B cell (primary cell): ENCODE results near the gene SLC22A6.
A peak's percentile ranks its signal among the peaks of the same experiment; 100 is the strongest.

Source experiments
- EZH2 ChIP-seq: IDR thresholded peaks from 2 replicates; pipeline ENCODE4 v1.6.1; 2012; ENCODE audit warnings: borderline replicate concordance, low read depth, mild to moderate bottlenecking, moderate library complexity, low read length; ENCODE audit not compliant: insufficient read depth, poor library complexity, severe bottlenecking
- TF ChIP-seq, protein P1 (sequence below): fragments of 200-600 bp; IDR thresholded peaks from one replicate; pipeline ENCODE4 v1.8.0; 2022; ENCODE audit warnings: antibody characterized with exemption, mild to moderate bottlenecking

DNA sequence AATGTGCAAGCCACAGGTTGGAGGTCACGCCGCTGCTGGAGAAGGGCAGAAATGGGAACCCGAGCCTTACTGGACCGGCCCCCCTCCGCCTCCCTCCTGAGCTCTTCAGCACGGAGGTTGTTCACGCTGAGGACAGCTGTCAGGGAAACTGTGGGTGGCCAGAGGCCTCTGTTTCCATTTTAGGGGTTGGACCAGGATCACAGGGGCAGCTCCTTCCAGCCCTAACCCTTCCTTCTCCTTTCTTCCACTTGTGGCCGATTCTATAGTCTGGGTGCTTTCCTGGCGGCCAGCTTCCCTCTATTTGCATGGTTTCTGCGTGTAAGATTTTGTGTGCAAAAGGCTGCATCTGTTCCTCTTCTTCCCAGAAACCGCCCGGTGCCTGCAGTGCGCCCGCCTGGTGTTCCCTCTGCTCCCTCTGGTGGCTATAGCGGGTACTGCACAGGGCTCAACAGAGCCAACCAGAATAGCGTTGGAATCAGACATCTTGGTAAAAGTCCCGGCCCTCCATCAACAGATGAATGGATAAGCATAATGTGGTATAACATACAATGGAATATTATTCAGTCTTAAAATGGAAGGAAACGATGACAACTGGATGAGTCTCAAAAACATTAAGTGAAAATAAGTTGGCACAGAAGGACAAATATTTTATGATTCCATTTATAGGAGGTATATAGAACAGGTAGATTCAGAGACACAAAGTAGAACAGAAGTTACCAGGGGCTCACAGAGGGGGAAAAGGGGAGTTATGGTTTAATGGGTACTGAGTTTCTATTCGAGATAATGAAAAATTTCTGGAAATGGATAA lies 39.3 kb upstream of the SLC22A6 start:
- TF ChIP-seq, protein P1, sequence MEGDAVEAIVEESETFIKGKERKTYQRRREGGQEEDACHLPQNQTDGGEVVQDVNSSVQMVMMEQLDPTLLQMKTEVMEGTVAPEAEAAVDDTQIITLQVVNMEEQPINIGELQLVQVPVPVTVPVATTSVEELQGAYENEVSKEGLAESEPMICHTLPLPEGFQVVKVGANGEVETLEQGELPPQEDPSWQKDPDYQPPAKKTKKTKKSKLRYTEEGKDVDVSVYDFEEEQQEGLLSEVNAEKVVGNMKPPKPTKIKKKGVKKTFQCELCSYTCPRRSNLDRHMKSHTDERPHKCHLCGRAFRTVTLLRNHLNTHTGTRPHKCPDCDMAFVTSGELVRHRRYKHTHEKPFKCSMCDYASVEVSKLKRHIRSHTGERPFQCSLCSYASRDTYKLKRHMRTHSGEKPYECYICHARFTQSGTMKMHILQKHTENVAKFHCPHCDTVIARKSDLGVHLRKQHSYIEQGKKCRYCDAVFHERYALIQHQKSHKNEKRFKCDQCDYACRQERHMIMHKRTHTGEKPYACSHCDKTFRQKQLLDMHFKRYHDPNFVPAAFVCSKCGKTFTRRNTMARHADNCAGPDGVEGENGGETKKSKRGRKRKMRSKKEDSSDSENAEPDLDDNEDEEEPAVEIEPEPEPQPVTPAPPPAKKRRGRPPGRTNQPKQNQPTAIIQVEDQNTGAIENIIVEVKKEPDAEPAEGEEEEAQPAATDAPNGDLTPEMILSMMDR: peak; percentile 100
- no peak for TF ChIP-seq EZH2
